ENCODE measurements around the gene TMPRSS12. TPM values are rescaled to one million over a fixed set of nuclear protein-coding genes. Genes with fewer than 3 reads are reported as not detected.
"Not testable (repeated sequence)": the region's sequence is repeated elsewhere in the genome, so short reads cannot be mapped to it uniquely, and the experiment has no call there.

Gene TMPRSS12
- total RNA-seq = 1 to 10 TPM in 1 of 4 donors, not detected in 3; 1.4 TPM

- intact Hi-C loops (cut with DNase I; ENCODE audit: low total_unique reads) = no loop called here
- TF ChIP-seq CTCF (IDR thresholded peaks at IDR 0.05) (no peak), POLR2A (IDR thresholded peaks at IDR 0.05) (no peak)
- WGBS, 2 donors = 28 to 31% methylated on average over 36 of the region's 36 CpGs
- DNase-seq (ENCODE audit: low spot score in 2 of 2) = no peak
- H3K4me3 ChIP-seq (ENCODE audit: low read depth, poor library complexity, severe bottlenecking) = no peak within 1 kb of the TSS
Measured at GRCh38 chr12:50842637-50843493, at the start of gene TMPRSS12. Gene TMPRSS12, plus strand, starts transcription at chr12:50842926. Its CDS starts 39 bp downstream, at chr12:50842965.

- H3K4me3 ChIP-seq (ENCODE audit: low read depth, poor library complexity, severe bottlenecking) = no peak overlapping the region
- WGBS, 2 donors = 99 to 100% methylated on average over 2 of the region's 2 CpGs
- intact Hi-C loops (cut with DNase I; ENCODE audit: low total_unique reads) = no loop called here
- TF ChIP-seq CTCF (IDR thresholded peaks at IDR 0.05) (no peak), POLR2A (IDR thresholded peaks at IDR 0.05) (no peak)
- no peak for DNase-seq (ENCODE audit: low spot score in 2 of 2)
Measured at GRCh38 chr12:50799908-50800307, 42.8 kb upstream of the TMPRSS12 start.

GRCh38 chr12:50803230-50803875 is 39.4 kb upstream of the TMPRSS12 start:
- no peak for TF ChIP-seq POLR2A (IDR thresholded peaks at IDR 0.05)
- no peak for TF ChIP-seq CTCF (IDR thresholded peaks at IDR 0.05)
- DNase-seq (ENCODE audit: low spot score in 2 of 2) = no peak
- WGBS, 2 donors = 93 to 98% methylated on average over 2 of the region's 2 CpGs
- intact Hi-C loops (cut with DNase I; ENCODE audit: low total_unique reads) = no loop called here
- H3K4me3 ChIP-seq (ENCODE audit: low read depth, poor library complexity, severe bottlenecking) = no peak overlapping the region

- TF ChIP-seq POLR2A (IDR thresholded peaks at IDR 0.05) (no peak), CTCF (IDR thresholded peaks at IDR 0.05) (no peak)
- 91 to 92% methylated on average over 4 of the region's 4 CpGs for WGBS, 2 donors
- no peak for DNase-seq (ENCODE audit: low spot score in 2 of 2)
- H3K4me3 ChIP-seq (ENCODE audit: low read depth, poor library complexity, severe bottlenecking) = no peak overlapping the region
- intact Hi-C loops (cut with DNase I; ENCODE audit: low total_unique reads) = no loop called here
Measured at GRCh38 chr12:50806176-50806575, 36.5 kb upstream of the TMPRSS12 start.

GRCh38 chr12:50809131-50809530 is 33.6 kb upstream of the TMPRSS12 start:
- DNase-seq (ENCODE audit: low spot score in 2 of 2); intact Hi-C loops (cut with DNase I; ENCODE audit: low total_unique reads); H3K4me3 ChIP-seq (ENCODE audit: low read depth, poor library complexity, severe bottlenecking): not testable (repeated sequence)
- WGBS, 2 donors = 91 to 94% methylated on average over 4 of the region's 4 CpGs

- intact Hi-C loops (cut with DNase I; ENCODE audit: low total_unique reads); DNase-seq (ENCODE audit: low spot score in 2 of 2); H3K4me3 ChIP-seq (ENCODE audit: low read depth, poor library complexity, severe bottlenecking): not testable (repeated sequence)
- WGBS, 2 donors = 96% methylated on average over 7 of the region's 7 CpGs
Measured at GRCh38 chr12:50814921-50815320, 27.8 kb upstream of the TMPRSS12 start.
